IPS-20b (cell line): Measurements from ENCODE around the gene HGF.

ENCODE experiments used
- H3K27ac ChIP-seq: one replicate; pipeline ENCODE4 v1.5.1; 2013; ENCODE audit warnings: low read length
- H3K27me3 ChIP-seq: 2 replicates; pipeline ENCODE4 v1.6.1; 2013; ENCODE audit warnings: mild to moderate bottlenecking, low read length, inconsistent platforms; ENCODE audit not compliant: insufficient read depth
- H3K36me3 ChIP-seq: 2 replicates; pipeline ENCODE4 v1.6.1; 2013; ENCODE audit warnings: low read depth, mild to moderate bottlenecking, inconsistent platforms, low read length, moderate library complexity; ENCODE audit not compliant: insufficient read depth
- H3K4me1 ChIP-seq: 2 replicates; pipeline ENCODE4 v1.6.1; 2013; ENCODE audit warnings: mild to moderate bottlenecking, control low read depth, inconsistent platforms, low read length, moderate library complexity; ENCODE audit not compliant: insufficient read depth
- H3K4me3 ChIP-seq: 2 replicates; pipeline ENCODE4 v1.5.1; 2013; ENCODE audit warnings: mild to moderate bottlenecking, low read length, inconsistent platforms
- H3K9ac ChIP-seq: 2 replicates; pipeline ENCODE4 v1.6.1; 2013; ENCODE audit warnings: low read depth, mild to moderate bottlenecking, inconsistent platforms, low read length, moderate library complexity
- H3K9me3 ChIP-seq: 2 replicates; pipeline ENCODE4 v1.6.1; 2013; ENCODE audit warnings: mild to moderate bottlenecking, low read depth, low read length, inconsistent platforms; ENCODE audit not compliant: insufficient read depth

Gene HGF

DNA sequence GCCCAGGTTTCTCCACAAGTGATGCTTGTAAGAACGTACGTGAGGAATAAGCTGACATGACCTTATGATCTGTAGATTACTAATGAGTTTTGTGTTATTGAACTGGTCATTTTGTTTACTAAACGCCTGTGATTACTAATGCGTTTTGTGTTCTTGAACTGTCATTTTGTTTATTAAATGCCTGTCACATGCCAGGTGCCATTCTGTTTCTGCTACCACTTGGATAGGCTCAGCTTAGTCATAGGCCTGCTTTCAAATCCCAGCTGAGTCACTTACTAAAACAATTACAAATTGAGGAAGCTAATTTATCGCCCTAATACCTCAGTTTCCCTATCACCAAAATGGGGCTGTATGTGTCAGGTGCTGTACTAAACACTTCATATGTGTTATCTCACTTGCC is 4.7 kb upstream of the HGF start:
- Histone ChIP-seq H3K27me3 (peaks cover 1% of the 10 kb centered on the region; the same call in 1 of the 2 replicates), H3K4me1 (peaks cover 7% of the 10 kb centered on the region; the same call in 1 of the 2 replicates), H3K4me3 (no peak overlapping the region), H3K9me3 (no peaks in the 10 kb centered on the region), H3K36me3 (no peaks in the 10 kb centered on the region), H3K27ac (no peak overlapping the region), H3K9ac (no peak overlapping the region)

DNA sequence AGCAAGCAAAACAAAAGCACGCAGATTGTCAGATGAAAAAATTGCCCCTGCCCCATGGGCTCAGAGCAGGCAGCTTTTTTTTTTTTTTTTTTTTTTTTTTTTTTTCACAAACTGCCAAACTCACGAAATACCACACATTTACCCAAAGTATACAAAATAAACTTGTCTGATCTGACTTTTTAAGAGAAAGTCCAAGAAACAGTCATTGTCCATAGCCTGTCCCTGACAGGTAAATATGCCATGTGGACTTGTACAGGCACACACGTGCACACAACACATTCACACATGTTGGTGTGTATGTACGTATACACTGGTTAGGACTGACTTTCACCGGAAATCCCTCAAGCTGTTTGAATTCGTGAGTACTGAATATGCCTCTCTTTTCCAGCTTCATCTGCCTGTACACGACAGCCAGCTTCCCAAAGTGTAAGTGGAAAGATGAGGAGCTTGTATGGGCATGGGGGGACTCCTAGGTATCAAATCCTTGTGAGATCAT is 929 bp upstream of the HGF start:
- Histone ChIP-seq H3K4me1 (peaks cover 10% of the 10 kb centered on the region; the same call in 1 of the 2 replicates), H3K4me3 (no peak overlapping the region), H3K27ac (no peak overlapping the region), H3K9ac (no peak overlapping the region), H3K36me3 (no peaks in the 10 kb centered on the region), H3K9me3 (no peaks in the 10 kb centered on the region), H3K27me3 (peaks cover 10% of the 10 kb centered on the region; the same call in 1 of the 2 replicates)

DNA sequence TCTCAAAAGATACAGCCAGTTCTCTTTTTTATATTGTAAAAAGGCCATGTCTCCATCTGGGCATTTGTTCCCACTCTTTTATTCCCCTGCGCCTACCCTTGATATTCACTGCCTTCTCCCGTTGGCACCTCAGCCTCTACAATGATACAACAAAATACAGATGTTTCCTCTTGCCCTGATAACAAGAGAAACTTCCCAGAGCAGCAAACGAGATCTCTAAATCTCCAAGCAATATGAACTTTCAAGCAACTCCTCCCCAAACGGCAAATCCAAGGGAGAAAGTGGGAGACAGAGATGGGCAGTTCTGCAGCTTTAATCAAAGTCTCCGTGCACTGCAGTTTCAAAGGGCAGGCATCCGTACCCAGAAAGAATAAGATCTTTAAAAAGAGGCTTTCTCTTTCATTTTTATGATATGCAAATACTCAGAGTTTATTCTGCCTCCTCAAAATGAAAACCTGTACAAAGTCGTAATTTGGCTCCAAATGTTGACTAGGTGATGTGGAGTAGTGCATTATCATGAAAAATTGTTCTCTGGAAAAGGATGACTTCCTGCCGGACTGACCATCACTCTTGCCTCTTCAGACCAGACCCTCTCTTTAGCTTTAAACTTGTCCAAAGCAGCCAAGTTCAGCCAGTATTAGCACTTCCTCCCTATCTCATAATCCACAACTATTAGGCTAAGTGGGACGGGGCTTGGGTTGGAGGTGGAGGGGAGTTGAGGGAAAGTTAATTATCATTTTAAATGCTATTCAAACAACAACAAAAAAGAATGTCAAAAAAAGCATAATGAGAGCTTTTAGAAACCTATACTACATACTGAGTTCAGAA is 682 bp downstream of the HGF start:
- no peaks in the 10 kb centered on the region for H3K9me3 ChIP-seq
- H3K4me3 ChIP-seq = 0 out of 2 replicates have a peak overlapping the region, but pooled peaks have one; percentile 29
- peaks cover 10% of the 10 kb centered on the region; the same call in 1 of the 2 replicates for H3K4me1 ChIP-seq
- peaks cover 10% of the 10 kb centered on the region; the same call in 1 of the 2 replicates for H3K27me3 ChIP-seq
- no peak overlapping the region for H3K27ac ChIP-seq
- no peaks in the 10 kb centered on the region for H3K36me3 ChIP-seq
- no peak overlapping the region for H3K9ac ChIP-seq

DNA sequence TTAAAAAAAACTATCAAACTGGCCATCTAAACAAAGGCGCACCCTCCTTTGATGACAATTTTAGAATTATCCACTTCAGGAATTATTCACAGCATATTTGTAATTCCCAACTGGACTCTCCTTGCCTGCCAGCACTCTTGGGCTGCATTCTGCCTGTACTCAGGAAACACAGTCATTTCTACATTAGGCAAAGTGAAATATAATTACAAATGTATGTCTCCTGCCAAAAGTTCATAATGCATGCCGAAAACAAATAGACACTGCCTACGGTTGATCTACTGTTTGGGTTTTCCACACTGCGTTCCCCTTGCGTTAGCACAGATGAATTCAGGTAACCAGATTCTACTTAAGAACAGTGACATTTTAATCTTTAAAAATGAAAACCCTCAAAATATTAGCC is 1.9 kb downstream of the HGF start:
- peaks cover 10% of the 10 kb centered on the region; the same call in 1 of the 2 replicates for H3K27me3 ChIP-seq
- no peak overlapping the region for H3K27ac ChIP-seq
- H3K36me3 ChIP-seq = no peaks in the 10 kb centered on the region
- no peaks in the 10 kb centered on the region for H3K9me3 ChIP-seq
- no peak overlapping the region for H3K4me3 ChIP-seq
- H3K4me1 ChIP-seq = peaks cover 12% of the 10 kb centered on the region; the same call in 1 of the 2 replicates
- no peak overlapping the region for H3K9ac ChIP-seq

DNA sequence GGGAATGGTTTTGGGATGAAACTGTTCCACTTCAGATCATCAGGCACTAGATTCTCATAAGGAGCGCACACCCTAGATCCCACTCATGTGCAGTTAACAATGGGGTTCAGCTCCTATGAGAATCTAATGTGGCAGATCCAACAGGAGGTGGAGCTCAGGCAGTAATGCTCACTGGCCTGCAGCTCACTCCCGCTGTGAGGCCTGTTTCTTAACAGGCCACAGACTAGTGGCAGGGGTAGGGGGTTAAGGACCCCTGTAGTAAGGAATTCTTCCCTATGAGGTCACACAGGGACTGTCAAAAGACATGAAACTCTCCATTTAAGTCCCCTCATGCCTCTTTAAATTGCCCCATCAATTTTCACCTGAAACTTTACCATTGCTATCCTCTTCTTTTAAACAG is 8.0 kb downstream of the HGF start:
- no peaks in the 10 kb centered on the region for H3K36me3 ChIP-seq
- H3K4me1 ChIP-seq = peaks cover 20% of the 10 kb centered on the region; the same call in 1 of the 2 replicates
- no peak overlapping the region for H3K4me3 ChIP-seq
- H3K27me3 ChIP-seq = no peaks in the 10 kb centered on the region
- no peak overlapping the region for H3K27ac ChIP-seq
- no peak overlapping the region for H3K9ac ChIP-seq
- H3K9me3 ChIP-seq = no peaks in the 10 kb centered on the region

DNA sequence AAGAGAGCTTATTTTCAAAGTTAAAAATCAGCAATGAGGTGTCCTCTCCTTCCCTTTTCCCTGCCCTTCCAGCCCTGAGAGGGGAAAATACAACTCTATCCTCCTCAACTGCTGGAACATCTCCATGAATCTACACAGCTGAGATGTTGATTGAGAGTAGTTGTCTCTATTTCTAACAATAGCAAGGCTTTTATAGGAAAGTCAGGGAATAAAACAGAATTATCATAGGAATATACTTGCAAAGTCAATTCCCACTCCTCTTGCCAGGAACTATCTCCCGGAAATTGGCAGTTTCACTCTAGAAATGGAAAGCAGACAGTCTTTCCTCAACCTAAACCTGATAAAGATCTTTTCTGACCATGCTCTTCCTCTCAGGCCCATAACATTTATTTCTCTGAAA is 8.8 kb downstream of the HGF start:
- H3K9ac ChIP-seq = no peak overlapping the region
- H3K9me3 ChIP-seq = no peaks in the 10 kb centered on the region
- no peaks in the 10 kb centered on the region for H3K27me3 ChIP-seq
- H3K4me1 ChIP-seq = peaks cover 20% of the 10 kb centered on the region; the same call in 1 of the 2 replicates
- no peak overlapping the region for H3K4me3 ChIP-seq
- no peak overlapping the region for H3K27ac ChIP-seq
- no peaks in the 10 kb centered on the region for H3K36me3 ChIP-seq

DNA sequence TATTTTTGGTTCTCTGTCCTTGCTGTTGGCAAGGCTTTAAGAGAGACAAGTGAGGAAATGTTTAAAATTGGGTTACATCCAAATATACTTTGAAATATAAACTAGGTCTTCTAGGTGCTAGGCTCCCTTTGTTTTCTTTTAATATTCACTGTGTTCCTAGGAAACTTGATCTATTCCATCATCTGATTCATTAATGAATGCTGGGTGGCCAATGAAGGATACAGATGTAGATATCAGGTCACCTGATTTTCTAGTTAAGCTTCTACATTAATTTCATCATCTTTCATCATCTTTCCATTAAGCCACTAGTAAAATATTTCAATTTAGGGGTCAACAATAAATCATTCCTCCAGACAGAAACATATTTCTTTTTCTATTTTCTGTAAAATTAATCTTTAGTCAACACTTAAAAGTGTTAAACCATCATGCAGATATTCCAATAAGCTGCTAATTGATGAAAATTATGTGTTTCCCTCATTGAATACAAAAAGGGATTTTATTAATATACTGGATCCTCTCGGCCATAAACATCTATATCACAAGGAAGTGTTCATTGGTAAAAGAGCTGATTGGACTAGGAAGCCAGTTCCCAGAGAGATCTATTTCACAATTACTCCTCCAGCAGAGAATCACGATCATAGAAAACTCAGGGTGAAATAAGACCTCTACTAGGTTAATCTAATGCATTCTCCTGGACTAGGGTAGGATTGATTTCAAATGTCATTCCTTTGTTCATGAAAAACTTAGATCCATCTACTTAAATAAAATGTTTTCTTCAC is 14.7 kb downstream of the HGF start:
- Histone ChIP-seq H3K36me3 (no peaks in the 10 kb centered on the region), H3K27ac (no peak overlapping the region), H3K27me3 (no peaks in the 10 kb centered on the region), H3K4me1 (peaks cover 19% of the 10 kb centered on the region; the same call in 1 of the 2 replicates), H3K9me3 (no peaks in the 10 kb centered on the region), H3K9ac (no peak overlapping the region), H3K4me3 (no peak overlapping the region)

DNA sequence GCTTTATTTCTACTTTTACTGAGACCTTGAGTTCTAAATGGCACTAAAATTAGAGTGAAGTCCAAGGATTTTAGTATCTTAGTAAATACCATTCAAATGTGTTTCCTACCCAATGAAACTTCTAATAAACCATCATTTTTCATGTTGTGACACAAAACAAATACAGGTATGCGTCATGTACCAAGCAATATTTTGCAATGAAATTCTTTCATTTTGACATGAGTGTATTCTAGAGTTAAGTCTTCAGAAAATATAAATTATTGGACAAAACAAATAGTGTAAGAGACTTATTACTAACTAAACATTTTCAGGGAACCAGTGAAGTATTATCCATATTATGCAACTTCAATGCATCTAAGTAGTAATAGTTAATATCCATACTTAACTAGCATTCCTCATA is 16.5 kb downstream of the HGF start:
- Histone ChIP-seq H3K4me1 (peaks cover 19% of the 10 kb centered on the region; the same call in 1 of the 2 replicates), H3K9me3 (no peaks in the 10 kb centered on the region), H3K9ac (no peak overlapping the region), H3K27me3 (no peaks in the 10 kb centered on the region), H3K27ac (no peak overlapping the region), H3K36me3 (no peaks in the 10 kb centered on the region), H3K4me3 (no peak overlapping the region)

DNA sequence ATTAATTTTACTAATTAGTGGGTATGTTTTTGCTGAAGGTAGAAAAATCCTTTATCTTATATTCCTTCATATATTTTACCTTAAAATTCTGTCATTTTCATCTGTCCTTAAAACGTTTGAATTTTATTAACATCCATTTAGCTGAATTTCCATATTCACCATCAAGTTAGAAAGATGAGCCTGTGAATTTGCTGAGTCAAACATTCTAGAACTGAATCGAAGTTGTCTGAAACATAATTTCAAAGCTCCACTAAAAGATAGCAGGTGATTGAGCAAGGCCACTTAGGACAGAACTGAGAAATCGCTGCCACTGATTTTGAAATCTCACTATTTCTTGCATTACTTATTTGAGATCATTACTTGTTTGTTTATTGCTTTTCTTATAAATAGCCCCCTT is 17.5 kb downstream of the HGF start:
- H3K36me3 ChIP-seq = no peaks in the 10 kb centered on the region
- no peak overlapping the region for H3K9ac ChIP-seq
- no peaks in the 10 kb centered on the region for H3K9me3 ChIP-seq
- H3K27me3 ChIP-seq = no peaks in the 10 kb centered on the region
- no peak overlapping the region for H3K4me3 ChIP-seq
- peaks cover 19% of the 10 kb centered on the region; the same call in 1 of the 2 replicates for H3K4me1 ChIP-seq
- H3K27ac ChIP-seq = no peak overlapping the region

DNA sequence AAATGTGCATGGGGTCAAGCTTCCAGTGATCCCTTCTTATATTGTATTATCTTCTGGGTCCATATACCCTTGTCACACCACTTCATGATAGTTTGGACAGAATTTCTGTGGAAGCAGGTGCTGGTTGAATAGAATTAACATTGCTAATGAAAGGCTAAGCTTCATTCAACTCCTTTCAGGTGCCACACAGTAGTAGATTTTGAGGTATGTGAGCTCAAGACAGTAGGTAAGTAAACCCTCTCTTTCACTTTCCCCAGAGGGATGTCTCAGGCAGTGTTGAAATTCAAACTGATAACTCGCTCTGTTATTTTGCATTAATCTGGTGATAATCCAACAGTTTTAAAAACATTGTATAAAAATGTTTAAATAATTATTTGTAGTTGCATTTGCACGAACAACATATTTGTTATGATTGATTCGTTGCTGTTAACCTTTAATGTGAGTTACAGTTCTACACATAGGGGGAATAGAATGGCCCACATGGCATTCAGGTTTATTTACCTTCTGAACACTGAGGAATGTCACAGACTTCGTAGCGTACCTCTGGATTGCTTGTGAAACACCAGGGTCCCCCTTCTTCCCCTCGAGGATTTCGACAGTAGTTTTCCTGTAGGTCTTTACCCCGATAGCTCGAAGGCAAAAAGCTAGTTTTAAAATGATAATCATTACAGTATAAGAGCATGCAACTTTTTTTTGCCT is 18.1 kb downstream of the HGF start:
- Histone ChIP-seq H3K9ac (no peak overlapping the region), H3K36me3 (no peaks in the 10 kb centered on the region), H3K9me3 (no peaks in the 10 kb centered on the region), H3K4me1 (peaks cover 19% of the 10 kb centered on the region; the same call in 1 of the 2 replicates), H3K27me3 (no peaks in the 10 kb centered on the region), H3K4me3 (no peak overlapping the region), H3K27ac (no peak overlapping the region)

DNA sequence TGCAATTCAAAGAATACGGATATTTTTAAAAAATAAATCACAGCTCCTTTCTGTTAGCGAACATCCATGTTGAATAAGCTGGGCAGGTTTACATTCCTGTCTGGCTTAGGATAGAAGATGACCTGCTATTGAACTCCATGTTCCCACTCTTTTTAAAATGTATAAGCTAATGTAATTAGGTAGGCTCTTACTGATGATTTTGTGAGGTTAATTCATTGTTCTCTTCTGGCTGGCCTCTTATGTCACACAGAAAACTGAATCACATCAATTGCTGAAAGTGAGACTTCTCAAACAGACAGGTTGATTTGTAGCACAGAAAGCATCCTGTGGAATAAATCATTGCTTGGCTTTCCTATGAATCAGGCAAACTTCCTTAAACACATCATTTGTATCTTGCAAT is 24.2 kb downstream of the HGF start:
- no peak overlapping the region for H3K27ac ChIP-seq
- no peak overlapping the region for H3K4me3 ChIP-seq
- no peaks in the 10 kb centered on the region for H3K36me3 ChIP-seq
- no peaks in the 10 kb centered on the region for H3K4me1 ChIP-seq
- H3K27me3 ChIP-seq = no peaks in the 10 kb centered on the region
- no peaks in the 10 kb centered on the region for H3K9me3 ChIP-seq
- H3K9ac ChIP-seq = no peak overlapping the region
